Measurements from ENCODE around the gene ZSCAN2.

Gene ZSCAN2

GRCh38 chr15:84598250-84598649, 2.6 kb upstream of the ZSCAN2 start:
- peak; percentile 65; the same call in 1 of the 2 replicates for TF ChIP-seq MAX (IDR thresholded peaks at IDR 0.05; ENCODE audit: low read depth, low read length)
- no peak for TF ChIP-seq MYC (IDR thresholded peaks at IDR 0.05; ENCODE audit: low read depth, low read length)
- peak; percentile 19 for TF ChIP-seq CTCF (IDR thresholded peaks at IDR 0.05; ENCODE audit: low read depth, low read length)
- peak; percentile 13 for TF ChIP-seq POLR2A (IDR thresholded peaks at IDR 0.05; ENCODE audit: extremely low read depth, insufficient read length)
- peak; percentile 97 for DNase-seq (ENCODE audit: low read depth)
- peak overlapping the region; percentile 47 for H3K4me3 ChIP-seq (ENCODE audit: low read depth, low read length)

GRCh38 chr15:84598993-84599392, 1.8 kb upstream of the ZSCAN2 start:
- DNase-seq (ENCODE audit: low read depth): peak; percentile 84
- peak overlapping the region; percentile 47 for H3K4me3 ChIP-seq (ENCODE audit: low read depth, low read length)
- TF ChIP-seq MAX (IDR thresholded peaks at IDR 0.05; ENCODE audit: low read depth, low read length) (peak; percentile 76), POLR2A (IDR thresholded peaks at IDR 0.05; ENCODE audit: extremely low read depth, insufficient read length) (no peak), MYC (IDR thresholded peaks at IDR 0.05; ENCODE audit: low read depth, low read length) (0 out of 2 replicates have a peak, but pooled peaks have one; percentile 19), CTCF (IDR thresholded peaks at IDR 0.05; ENCODE audit: low read depth, low read length) (peak; percentile 90)

- TF ChIP-seq POLR2A (IDR thresholded peaks at IDR 0.05; ENCODE audit: extremely low read depth, insufficient read length) (no peak), CTCF (IDR thresholded peaks at IDR 0.05; ENCODE audit: low read depth, low read length) (no peak), MYC (IDR thresholded peaks at IDR 0.05; ENCODE audit: low read depth, low read length) (no peak), MAX (IDR thresholded peaks at IDR 0.05; ENCODE audit: low read depth, low read length) (no peak)
- DNase-seq (ENCODE audit: low read depth): no peak
- no peak overlapping the region for H3K4me3 ChIP-seq (ENCODE audit: low read depth, low read length)
Observed at GRCh38 chr15:84599906-84600305, 903 bp upstream of the ZSCAN2 start.

- TF ChIP-seq MYC (IDR thresholded peaks at IDR 0.05; ENCODE audit: low read depth, low read length): peak; percentile 83
- no peak for TF ChIP-seq POLR2A (IDR thresholded peaks at IDR 0.05; ENCODE audit: extremely low read depth, insufficient read length)
- no peak for TF ChIP-seq CTCF (IDR thresholded peaks at IDR 0.05; ENCODE audit: low read depth, low read length)
- TF ChIP-seq MAX (IDR thresholded peaks at IDR 0.05; ENCODE audit: low read depth, low read length): peak; percentile 98
- peak; percentile 83 for DNase-seq (ENCODE audit: low read depth)
- H3K4me3 ChIP-seq (ENCODE audit: low read depth, low read length): peak overlapping the region; percentile 86
Observed at GRCh38 chr15:84600331-84600686, 500 bp upstream of the ZSCAN2 start.

GRCh38 chr15:84601555-84601838, 688 bp downstream of the ZSCAN2 start:
- peak overlapping the region; percentile 86 for H3K4me3 ChIP-seq (ENCODE audit: low read depth, low read length)
- no peak for TF ChIP-seq MYC (IDR thresholded peaks at IDR 0.05; ENCODE audit: low read depth, low read length)
- no peak for TF ChIP-seq MAX (IDR thresholded peaks at IDR 0.05; ENCODE audit: low read depth, low read length)
- TF ChIP-seq CTCF (IDR thresholded peaks at IDR 0.05; ENCODE audit: low read depth, low read length): no peak
- no peak for TF ChIP-seq POLR2A (IDR thresholded peaks at IDR 0.05; ENCODE audit: extremely low read depth, insufficient read length)
- no peak for DNase-seq (ENCODE audit: low read depth)
